ENCODE data around the gene ITGAV.

ITGAV gene

DNA sequence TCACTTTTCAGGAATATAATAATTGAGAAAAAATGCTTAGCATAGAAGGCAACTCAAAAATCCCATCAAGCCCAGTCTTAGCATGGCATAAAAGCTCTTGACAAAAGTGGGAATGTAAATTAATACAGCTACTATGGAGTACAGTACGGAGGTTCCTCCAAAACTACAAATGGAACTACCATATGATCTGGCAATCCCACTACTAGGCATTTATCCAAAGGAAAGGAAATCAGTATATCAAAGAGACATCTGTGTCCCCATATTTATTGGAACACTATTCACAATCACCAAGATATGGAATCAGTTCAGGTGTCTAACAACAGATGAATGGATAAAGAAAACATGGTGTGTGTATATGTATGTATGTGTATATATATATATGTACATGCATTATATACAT lies 28.8 kb downstream of the ITGAV start:
- TF ChIP-seq CTCF (IDR thresholded peaks at IDR 0.05; ENCODE audit: insufficient read depth, low read depth, low read length, missing control alignments), result no peak
- H3K4me3 ChIP-seq (ENCODE audit: low read length), result no peak overlapping the region
- DNase-seq (ENCODE audit: low read depth), result no peak

DNA sequence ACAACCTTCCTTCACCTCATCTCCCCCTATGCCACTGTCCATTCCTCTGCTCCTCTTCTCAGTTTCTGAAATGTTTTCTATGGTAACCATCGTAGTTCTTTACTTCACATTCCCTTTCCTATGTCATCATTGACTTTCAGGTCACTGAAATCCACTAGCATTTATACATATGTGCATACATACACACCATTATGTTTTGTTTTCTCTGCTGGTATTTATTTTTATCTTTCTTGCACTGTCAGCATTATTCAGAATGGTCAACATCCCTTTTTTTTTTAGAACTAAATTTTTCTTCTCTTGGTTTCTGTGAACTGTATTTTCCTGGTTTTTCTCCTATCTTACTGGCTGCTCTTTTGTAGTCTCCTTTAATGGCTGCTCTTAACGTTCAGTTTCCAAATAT lies 33.2 kb downstream of the ITGAV start:
- DNase-seq (ENCODE audit: low read depth), result no peak
- no peak for TF ChIP-seq CTCF (IDR thresholded peaks at IDR 0.05; ENCODE audit: insufficient read depth, low read depth, low read length, missing control alignments)
- no peak overlapping the region for H3K4me3 ChIP-seq (ENCODE audit: low read length)

DNA sequence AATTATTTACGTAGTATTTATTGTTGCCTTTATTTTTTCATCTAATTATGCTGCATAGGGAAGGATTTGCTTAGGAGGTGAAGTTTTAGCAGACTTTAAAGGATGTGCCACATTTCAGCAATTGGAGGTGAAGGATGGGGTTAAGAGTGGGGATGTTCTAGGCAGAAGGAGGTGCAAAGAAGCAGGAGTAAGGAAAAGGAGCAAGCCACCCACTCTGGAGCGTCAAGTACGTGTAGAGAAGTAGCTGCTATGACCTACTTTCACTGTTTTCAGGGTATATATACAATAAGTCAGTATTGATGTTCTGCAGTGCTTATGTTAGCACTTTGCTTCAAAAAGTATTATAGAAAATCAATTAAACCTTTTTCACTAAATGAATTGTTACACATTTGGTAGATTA lies 34.4 kb downstream of the ITGAV start:
- no peak for TF ChIP-seq CTCF (IDR thresholded peaks at IDR 0.05; ENCODE audit: insufficient read depth, low read depth, low read length, missing control alignments)
- H3K4me3 ChIP-seq (ENCODE audit: low read length), result no peak overlapping the region
- no peak for DNase-seq (ENCODE audit: low read depth)

GRCh38 chr2:186629250-186629996 lies 39.6 kb downstream of the ITGAV start:
- H3K4me3 ChIP-seq (ENCODE audit: low read length), result no peak overlapping the region
- DNase-seq (ENCODE audit: low read depth), result no peak
- TF ChIP-seq CTCF (IDR thresholded peaks at IDR 0.05; ENCODE audit: insufficient read depth, low read depth, low read length, missing control alignments), result no peak

- no peak for TF ChIP-seq CTCF (IDR thresholded peaks at IDR 0.05; ENCODE audit: insufficient read depth, low read depth, low read length, missing control alignments)
Observed at GRCh38 chr2:186632417-186632816, 42.6 kb downstream of the ITGAV start.

DNA sequence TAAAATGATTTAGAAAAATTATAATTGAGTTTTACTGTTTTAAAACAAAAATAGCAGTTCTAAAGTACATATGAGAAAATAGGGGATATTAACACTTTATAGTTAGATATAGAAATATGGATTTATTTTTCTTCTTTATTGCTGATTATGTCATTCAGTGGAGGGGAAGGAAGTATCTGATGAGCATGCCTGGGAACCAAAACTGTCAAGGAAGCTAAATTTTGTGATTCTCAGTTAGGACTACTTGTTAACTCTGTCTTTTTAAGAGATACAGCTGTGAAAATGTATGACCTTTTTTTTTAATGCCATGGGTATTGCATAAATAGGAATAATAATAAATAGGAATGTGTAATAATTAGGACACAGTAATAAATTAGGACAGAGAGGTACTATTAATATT lies 44.8 kb downstream of the ITGAV start:
- DNase-seq (ENCODE audit: low read depth), result no peak
- no peak for TF ChIP-seq CTCF (IDR thresholded peaks at IDR 0.05; ENCODE audit: insufficient read depth, low read depth, low read length, missing control alignments)
- no peak overlapping the region for H3K4me3 ChIP-seq (ENCODE audit: low read length)

More at GRCh38 chr2:186632417-186632816, 42.6 kb downstream of the ITGAV start:
- no peak for DNase-seq (ENCODE audit: low read depth)
- no peak overlapping the region for H3K4me3 ChIP-seq (ENCODE audit: low read length)
